Esophagus muscularis mucosa (tissue), 4 donors: ENCODE results near the gene SH3GL2.

Experiments
- CTCF ChIP-seq, 3 experiments: fragments of 200-600 bp in 2 of 3; fragments of 450-650 bp in 1 of 3; sonication (generic) in 2 of 3; IDR thresholded peaks; one replicate each; pipeline ENCODE4 v1.5.1; 2017 to 2019; ENCODE audit warnings: antibody characterized with exemption in 3 of 3, mild to moderate bottlenecking in 2 of 3, moderate library complexity in 1 of 3
- EP300 ChIP-seq: sonication (generic); formaldehyde crosslinking; IDR thresholded peaks from one replicate; pipeline ENCODE4 v1.6.1; 2017; ENCODE audit warnings: antibody characterized with exemption
- POLR2A ChIP-seq: fragments of 450-650 bp; IDR thresholded peaks from one replicate; pipeline ENCODE4 v1.6.1; 2017; ENCODE audit warnings: antibody characterized with exemption, moderate library complexity, mild to moderate bottlenecking, low read depth
- POLR2AphosphoS5 ChIP-seq, 2 donors: sonication (generic); formaldehyde crosslinking; IDR thresholded peaks; one replicate each; pipeline ENCODE4 v1.6.1; 2017; ENCODE audit warnings: antibody characterized with exemption in 2 of 2

- TF ChIP-seq CTCF (IDR thresholded peaks at IDR 0.05) (no peak), POLR2A (no peak), EP300 (no peak), POLR2AphosphoS5 (IDR thresholded peaks at IDR 0.05) (no peak)
Measured at GRCh38 chr9:17669206-17669605, 90.3 kb downstream of the SH3GL2 start.
